ENCODE results near the gene PNPLA7. TPM values are rescaled to one million over a fixed set of nuclear protein-coding genes. Genes with fewer than 3 reads are reported as not detected.

PNPLA7 gene
- total RNA-seq, 3 donors from 2014 or later (not counting 1 experiment from before 2014, with no cell fraction given), result 4.3 to 6.4 (median 4.9) TPM

DNA sequence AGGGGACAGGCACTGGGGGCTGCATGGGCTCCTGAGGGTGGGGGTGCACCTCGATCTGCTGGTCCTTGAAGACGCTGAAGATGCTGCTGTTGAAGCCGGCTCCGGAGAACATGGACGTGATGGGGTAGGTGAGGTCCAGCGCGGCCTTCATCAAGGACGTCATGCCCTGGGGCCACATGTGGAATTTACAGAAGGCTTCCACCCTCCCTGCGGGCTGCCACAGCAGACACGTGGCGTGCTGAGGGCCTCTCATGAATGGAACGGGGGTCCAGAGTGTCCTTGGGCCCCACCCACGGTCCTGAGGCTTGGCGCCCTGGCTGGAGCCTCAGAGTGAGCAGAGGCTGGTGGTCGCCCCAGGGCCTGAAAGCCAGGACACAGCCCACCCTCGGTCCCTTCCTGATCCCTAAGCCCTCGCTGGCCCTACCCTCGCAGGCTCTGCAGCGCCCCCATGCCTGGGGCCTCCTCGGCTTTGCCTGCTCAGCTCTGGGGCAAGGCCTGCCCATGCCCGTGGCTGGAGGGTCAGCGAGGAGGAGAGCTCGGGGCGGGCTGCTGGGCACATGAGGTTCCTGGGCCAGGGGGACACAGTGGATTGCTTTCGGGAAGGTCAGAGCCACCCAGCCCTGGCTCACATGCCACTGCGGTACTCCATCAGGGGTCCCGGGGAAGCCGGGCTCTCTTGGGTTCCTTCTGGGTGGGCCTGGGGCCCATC lies 85.8 kb downstream of the PNPLA7 start:
- Histone ChIP-seq H3K27ac (ENCODE audit: low read length) (no peak overlapping the region), H3K27me3 (ENCODE audit: control insufficient read depth, insufficient read depth, low read length) (no peaks in the 10 kb centered on the region), H3K4me1 (ENCODE audit: control insufficient read depth, insufficient read depth, low read length) (peaks cover 37% of the 10 kb centered on the region), H3K36me3 (ENCODE audit: control insufficient read depth, insufficient read depth, low read length) (no peaks in the 10 kb centered on the region), H3K4me3 (ENCODE audit: low read length) (no peak overlapping the region), H3K9me3 (ENCODE audit: control insufficient read depth, insufficient read depth, low read length) (no peaks in the 10 kb centered on the region)
- intact Hi-C loops (cut with micrococcal nuclease), result loop anchor here (5.0 kb wide), 1 partner anchor 42 kb away; the partner anchor contains the start of genes EXD3 and NOXA1
- peaks cover 0 to 33% of the 10 kb centered on the region in 2 donors for H3K4me1 Mint-ChIP-seq
- no peak overlapping the region for H3K27ac Mint-ChIP-seq
- no peak for TF ChIP-seq CTCF (IDR thresholded peaks at IDR 0.05)
- no peaks in the 10 kb centered on the region for H3K36me3 Mint-ChIP-seq
- 98% methylated on average over 28 of the region's 28 CpGs for WGBS (ENCODE audit: insufficient coverage)
- H3K9me3 Mint-ChIP-seq, result no peaks in the 10 kb centered on the region
- DNase-seq (no peak), ATAC-seq (no peak)
- no peak overlapping the region for H3K4me3 Mint-ChIP-seq
- no peaks in the 10 kb centered on the region for H3K27me3 Mint-ChIP-seq (ENCODE audit: low read depth in 2 of 2)

DNA sequence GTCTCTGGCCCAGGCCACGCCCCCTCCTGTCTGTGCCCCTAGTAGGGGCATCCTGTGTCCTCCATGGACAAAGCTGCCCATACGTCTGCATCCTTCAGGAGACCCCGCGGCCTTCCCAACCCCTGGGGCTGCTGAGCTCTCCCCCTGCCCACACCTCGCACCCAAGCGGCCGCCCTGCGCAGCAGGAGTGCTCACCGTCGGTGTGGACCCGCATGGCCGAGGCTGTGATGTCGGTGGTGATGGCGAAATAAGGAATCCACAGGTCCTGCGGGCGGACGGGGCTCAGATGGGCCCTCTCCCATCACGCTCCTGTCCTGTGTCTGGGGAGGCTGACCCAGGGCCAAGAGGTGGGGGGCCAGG lies 86.3 kb downstream of the PNPLA7 start:
- no peak for DNase-seq
- Mint-ChIP-seq H3K27me3 (ENCODE audit: low read depth in 2 of 2) (no peaks in the 10 kb centered on the region), H3K27ac (no peak overlapping the region), H3K9me3 (no peaks in the 10 kb centered on the region), H3K4me1 (peaks cover 0 to 35% of the 10 kb centered on the region in 2 donors), H3K36me3 (no peaks in the 10 kb centered on the region), H3K4me3 (no peak overlapping the region)
- no peak for ATAC-seq
- Histone ChIP-seq H3K27me3 (ENCODE audit: control insufficient read depth, insufficient read depth, low read length) (no peaks in the 10 kb centered on the region), H3K4me1 (ENCODE audit: control insufficient read depth, insufficient read depth, low read length) (peaks cover 39% of the 10 kb centered on the region), H3K27ac (ENCODE audit: low read length) (no peak overlapping the region), H3K36me3 (ENCODE audit: control insufficient read depth, insufficient read depth, low read length) (no peaks in the 10 kb centered on the region), H3K4me3 (ENCODE audit: low read length) (no peak overlapping the region), H3K9me3 (ENCODE audit: control insufficient read depth, insufficient read depth, low read length) (no peaks in the 10 kb centered on the region)
- 98% methylated on average over 18 of the region's 18 CpGs for WGBS (ENCODE audit: insufficient coverage)
- intact Hi-C loops (cut with micrococcal nuclease), result loop anchor here (5.0 kb wide), 1 partner anchor 42 kb away; the partner anchor contains the start of genes EXD3 and NOXA1
- TF ChIP-seq CTCF (IDR thresholded peaks at IDR 0.05), result no peak

GRCh38 chr9:137462986-137463930 lies 86.9 kb downstream of the PNPLA7 start:
- Mint-ChIP-seq H3K27ac (peak overlapping the region; percentile 29 to 87), H3K9me3 (no peaks in the 10 kb centered on the region), H3K36me3 (no peaks in the 10 kb centered on the region), H3K27me3 (ENCODE audit: low read depth in 2 of 2) (no peaks in the 10 kb centered on the region), H3K4me1 (peaks cover 0 to 35% of the 10 kb centered on the region in 2 donors), H3K4me3 (no peak overlapping the region)
- ATAC-seq (no peak), DNase-seq (no peak)
- peaks cover 43% of the 10 kb centered on the region for H3K4me1 ChIP-seq (ENCODE audit: control insufficient read depth, insufficient read depth, low read length)
- 94% methylated on average over 30 of the region's 30 CpGs for WGBS (ENCODE audit: insufficient coverage)
- intact Hi-C loops (cut with micrococcal nuclease), result loop anchor here (5.0 kb wide), 1 partner anchor 41 kb away; the partner anchor contains the start of genes EXD3 and NOXA1
- H3K4me3 ChIP-seq (ENCODE audit: low read length), result no peak overlapping the region
- H3K27ac ChIP-seq (ENCODE audit: low read length), result no peak overlapping the region
- H3K9me3 ChIP-seq (ENCODE audit: control insufficient read depth, insufficient read depth, low read length), result no peaks in the 10 kb centered on the region
- no peaks in the 10 kb centered on the region for H3K36me3 ChIP-seq (ENCODE audit: control insufficient read depth, insufficient read depth, low read length)
- no peaks in the 10 kb centered on the region for H3K27me3 ChIP-seq (ENCODE audit: control insufficient read depth, insufficient read depth, low read length)
- no peak for TF ChIP-seq CTCF (IDR thresholded peaks at IDR 0.05)
